ENCODE measurements around the gene GJB2. TPM values are rescaled to one million over a fixed set of nuclear protein-coding genes. Genes with fewer than 3 reads are reported as not detected.
A peak's percentile ranks its signal among the peaks of the same experiment; 100 is the strongest.

The GJB2 gene
- total RNA-seq, 1 experiment from 2014 or later = 5.5 TPM

DNA sequence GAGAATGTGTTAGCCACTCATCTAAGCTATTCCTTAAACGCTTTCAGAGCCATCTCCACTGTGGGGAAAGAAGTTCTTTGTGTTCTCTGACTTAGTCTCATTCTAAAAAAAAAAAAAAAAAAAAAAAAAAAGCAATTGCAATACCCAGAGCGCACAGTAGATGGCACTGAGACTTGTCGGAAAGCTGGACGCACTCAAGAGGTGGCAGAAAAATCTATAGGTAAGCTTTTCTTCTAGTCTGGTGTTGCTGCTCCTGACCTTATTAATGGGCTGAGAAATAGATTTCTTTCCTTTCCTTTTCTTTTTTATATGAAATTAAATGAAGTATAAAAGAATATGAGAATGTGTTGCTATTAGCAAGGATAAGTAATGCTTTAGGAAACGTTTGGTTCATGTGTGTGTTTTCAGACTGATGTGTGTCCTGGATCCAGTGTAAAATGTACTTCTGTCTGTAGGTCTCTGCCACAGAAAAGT, 4.7 kb upstream of the GJB2 start:
- Histone ChIP-seq H3F3A (ENCODE audit: insufficient read depth, low read depth) (peaks cover 11% of the 10 kb centered on the region; the same call in 1 of the 2 replicates), H3K9me2 (ENCODE audit: insufficient read depth) (no peaks in the 10 kb centered on the region), H3K4me3 (no peak overlapping the region), H3K79me2 (ENCODE audit: low read depth) (no peaks in the 10 kb centered on the region), H3K27ac (no peak overlapping the region), H2AFZ (no peak overlapping the region), H3K9me3 (ENCODE audit: insufficient read depth, low read depth) (0 out of 2 replicates have a peak, but pooled peaks cover 7% of the 10 kb centered on the region), H3K4me2 (no peak overlapping the region), H4K20me1 (ENCODE audit: insufficient read depth) (no peaks in the 10 kb centered on the region), H3K4me1 (replicated peaks; ENCODE audit: insufficient read depth) (no peaks in the 10 kb centered on the region), H3K27me3 (ENCODE audit: insufficient read depth, low read depth) (no peaks in the 10 kb centered on the region), H3K36me3 (ENCODE audit: low read depth) (no peaks in the 10 kb centered on the region)
- no TSS peak for BruUV-seq (replicated peaks)
- peak in 1 of 2 experiments; percentile 65 for DNase-seq
- ChIA-PET CTCF (interaction anchor here (0.5 to 1.3 kb wide), 7 partner anchors 83 to 634 kb away, joined by 3 to 26 read pairs (median 5); no protein-coding TSS in a partner anchor), POLR2A (ENCODE audit: unreplicated experiment) (no interaction called here)
- intact Hi-C loops (cut with micrococcal nuclease; ENCODE audit: unreplicated experiment) = loop anchor here (1.0 to 10.0 kb wide), 3 partner anchors 174 to 727 kb away; no protein-coding TSS in a partner anchor
- TF ChIP-seq EZH2 (IDR thresholded peaks at IDR 0.05; ENCODE audit: low read depth) = no peak
- TF ChIP-seq, protein P1, sequence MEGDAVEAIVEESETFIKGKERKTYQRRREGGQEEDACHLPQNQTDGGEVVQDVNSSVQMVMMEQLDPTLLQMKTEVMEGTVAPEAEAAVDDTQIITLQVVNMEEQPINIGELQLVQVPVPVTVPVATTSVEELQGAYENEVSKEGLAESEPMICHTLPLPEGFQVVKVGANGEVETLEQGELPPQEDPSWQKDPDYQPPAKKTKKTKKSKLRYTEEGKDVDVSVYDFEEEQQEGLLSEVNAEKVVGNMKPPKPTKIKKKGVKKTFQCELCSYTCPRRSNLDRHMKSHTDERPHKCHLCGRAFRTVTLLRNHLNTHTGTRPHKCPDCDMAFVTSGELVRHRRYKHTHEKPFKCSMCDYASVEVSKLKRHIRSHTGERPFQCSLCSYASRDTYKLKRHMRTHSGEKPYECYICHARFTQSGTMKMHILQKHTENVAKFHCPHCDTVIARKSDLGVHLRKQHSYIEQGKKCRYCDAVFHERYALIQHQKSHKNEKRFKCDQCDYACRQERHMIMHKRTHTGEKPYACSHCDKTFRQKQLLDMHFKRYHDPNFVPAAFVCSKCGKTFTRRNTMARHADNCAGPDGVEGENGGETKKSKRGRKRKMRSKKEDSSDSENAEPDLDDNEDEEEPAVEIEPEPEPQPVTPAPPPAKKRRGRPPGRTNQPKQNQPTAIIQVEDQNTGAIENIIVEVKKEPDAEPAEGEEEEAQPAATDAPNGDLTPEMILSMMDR (conservative IDR thresholded peaks at IDR 0.05) = peak; percentile 85

DNA sequence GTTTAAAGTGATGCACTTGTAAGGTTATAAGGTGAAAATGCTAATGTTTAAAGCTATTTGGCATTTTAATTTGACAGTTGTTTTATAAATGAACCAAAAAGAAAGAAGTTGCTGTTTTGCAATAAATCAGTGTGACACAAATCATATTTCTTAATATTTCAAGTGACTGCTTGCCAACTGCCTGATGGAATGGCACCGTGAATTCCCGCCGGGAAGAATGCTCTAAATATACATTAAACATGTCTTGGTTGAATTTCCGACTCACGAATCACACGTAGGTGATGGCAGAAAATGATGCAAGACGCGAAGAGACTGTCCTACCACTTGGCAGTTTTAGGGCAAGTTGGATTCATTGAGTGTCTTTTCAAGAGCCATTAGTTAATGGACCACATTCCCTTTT, 3.1 kb upstream of the GJB2 start:
- CTCF ChIA-PET = interaction anchor here (0.6 kb wide), 1 partner anchor 819 kb away, joined by 3 read pairs; no protein-coding TSS in a partner anchor

DNA sequence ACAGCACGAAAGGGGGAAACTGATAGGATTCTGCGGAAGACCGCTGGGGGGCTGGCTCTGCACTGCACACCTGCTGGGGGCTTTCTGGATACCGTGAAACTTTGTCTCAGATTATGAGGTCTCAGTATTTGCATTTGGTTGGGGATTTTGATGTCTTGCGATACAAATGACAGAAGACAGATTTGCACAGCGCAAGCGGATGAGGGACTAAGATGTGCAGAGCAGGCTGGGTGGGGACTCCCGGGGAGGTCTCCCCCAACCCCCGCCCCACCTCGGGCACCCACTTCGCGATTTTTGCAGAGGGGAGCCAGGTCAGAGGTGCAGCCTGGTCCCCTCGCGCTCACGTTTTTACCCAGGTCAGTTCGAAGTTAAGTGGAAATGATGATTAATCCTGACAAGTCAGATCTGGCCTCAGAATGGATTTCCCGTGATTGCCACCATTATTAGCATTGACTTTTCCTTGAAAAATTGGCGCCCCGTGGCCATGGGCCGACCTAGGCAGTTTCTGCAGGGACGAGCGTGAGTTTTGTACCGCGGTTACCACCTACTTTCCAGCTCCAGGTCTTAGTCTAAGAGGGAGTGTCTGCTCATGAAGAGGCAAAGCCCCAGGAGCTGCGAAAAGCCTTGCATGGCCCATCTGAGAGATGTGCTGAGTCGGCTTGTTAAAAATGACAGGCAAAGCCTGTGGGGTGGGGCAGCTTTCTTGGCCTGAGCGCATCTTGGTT, 1.3 kb upstream of the GJB2 start:
- no peaks in the 10 kb centered on the region for H3K9me3 ChIP-seq (ENCODE audit: insufficient read depth, low read depth)
- H3K4me1 ChIP-seq (replicated peaks; ENCODE audit: insufficient read depth) = peaks cover 19% of the 10 kb centered on the region
- ChIA-PET CTCF (no interaction called here), POLR2A (ENCODE audit: unreplicated experiment) (no interaction called here)
- H3K36me3 ChIP-seq (ENCODE audit: low read depth) = peaks cover 11% of the 10 kb centered on the region; the same call in 1 of the 2 replicates
- H3K4me2 ChIP-seq = no peak overlapping the region
- TF ChIP-seq, protein P1 (conservative IDR thresholded peaks at IDR 0.05) = no peak
- no peak for TF ChIP-seq EZH2 (IDR thresholded peaks at IDR 0.05; ENCODE audit: low read depth)
- peaks cover 13% of the 10 kb centered on the region; the same call in 1 of the 2 replicates for H3K79me2 ChIP-seq (ENCODE audit: low read depth)
- H3K9me2 ChIP-seq (ENCODE audit: insufficient read depth) = no peaks in the 10 kb centered on the region
- peaks cover 16% of the 10 kb centered on the region; the same call in 1 of the 2 replicates for H3F3A ChIP-seq (ENCODE audit: insufficient read depth, low read depth)
- no TSS peak for BruUV-seq (replicated peaks)
- no peaks in the 10 kb centered on the region for H3K27me3 ChIP-seq (ENCODE audit: insufficient read depth, low read depth)
- H3K4me3 ChIP-seq = no peak overlapping the region
- intact Hi-C loops (cut with micrococcal nuclease; ENCODE audit: unreplicated experiment) = loop anchor here (10.0 kb wide), 1 partner anchor 731 kb away; no protein-coding TSS in a partner anchor
- no peaks in the 10 kb centered on the region; the same call in 1 of the 2 replicates for H4K20me1 ChIP-seq (ENCODE audit: insufficient read depth)
- DNase-seq = no peak
- no peak overlapping the region for H2AFZ ChIP-seq
- H3K27ac ChIP-seq = no peak overlapping the region

More for the DNA sequence above, 3.1 kb upstream of the GJB2 start:
- POLR2A ChIA-PET (ENCODE audit: unreplicated experiment) = no interaction called here
- BruUV-seq (replicated peaks) = no TSS peak
- Histone ChIP-seq H3K4me2 (no peak overlapping the region), H3K4me1 (replicated peaks; ENCODE audit: insufficient read depth) (peaks cover 8% of the 10 kb centered on the region), H3K79me2 (ENCODE audit: low read depth) (no peaks in the 10 kb centered on the region), H3K27me3 (ENCODE audit: insufficient read depth, low read depth) (no peaks in the 10 kb centered on the region), H4K20me1 (ENCODE audit: insufficient read depth) (no peaks in the 10 kb centered on the region), H2AFZ (no peak overlapping the region), H3K27ac (no peak overlapping the region), H3K36me3 (ENCODE audit: low read depth) (no peaks in the 10 kb centered on the region), H3K9me2 (ENCODE audit: insufficient read depth) (no peaks in the 10 kb centered on the region), H3K9me3 (ENCODE audit: insufficient read depth, low read depth) (0 out of 2 replicates have a peak, but pooled peaks cover 7% of the 10 kb centered on the region), H3F3A (ENCODE audit: insufficient read depth, low read depth) (peaks cover 11% of the 10 kb centered on the region; the same call in 1 of the 2 replicates), H3K4me3 (no peak overlapping the region)
- DNase-seq = no peak
- intact Hi-C loops (cut with micrococcal nuclease; ENCODE audit: unreplicated experiment) = loop anchor here (10.0 kb wide), 1 partner anchor 729 kb away; no protein-coding TSS in a partner anchor
- TF ChIP-seq, protein P1 (conservative IDR thresholded peaks at IDR 0.05) = no peak
- TF ChIP-seq EZH2 (IDR thresholded peaks at IDR 0.05; ENCODE audit: low read depth) = no peak

Data from PC-9 (cell line).